ENCODE results near the gene SNX8. TPM values are rescaled to one million over a fixed set of nuclear protein-coding genes. Genes with fewer than 3 reads are reported as not detected.

SNX8 gene
- total RNA-seq, 2 donors from 2014 or later = 10.7 to 29.2 TPM

DNA sequence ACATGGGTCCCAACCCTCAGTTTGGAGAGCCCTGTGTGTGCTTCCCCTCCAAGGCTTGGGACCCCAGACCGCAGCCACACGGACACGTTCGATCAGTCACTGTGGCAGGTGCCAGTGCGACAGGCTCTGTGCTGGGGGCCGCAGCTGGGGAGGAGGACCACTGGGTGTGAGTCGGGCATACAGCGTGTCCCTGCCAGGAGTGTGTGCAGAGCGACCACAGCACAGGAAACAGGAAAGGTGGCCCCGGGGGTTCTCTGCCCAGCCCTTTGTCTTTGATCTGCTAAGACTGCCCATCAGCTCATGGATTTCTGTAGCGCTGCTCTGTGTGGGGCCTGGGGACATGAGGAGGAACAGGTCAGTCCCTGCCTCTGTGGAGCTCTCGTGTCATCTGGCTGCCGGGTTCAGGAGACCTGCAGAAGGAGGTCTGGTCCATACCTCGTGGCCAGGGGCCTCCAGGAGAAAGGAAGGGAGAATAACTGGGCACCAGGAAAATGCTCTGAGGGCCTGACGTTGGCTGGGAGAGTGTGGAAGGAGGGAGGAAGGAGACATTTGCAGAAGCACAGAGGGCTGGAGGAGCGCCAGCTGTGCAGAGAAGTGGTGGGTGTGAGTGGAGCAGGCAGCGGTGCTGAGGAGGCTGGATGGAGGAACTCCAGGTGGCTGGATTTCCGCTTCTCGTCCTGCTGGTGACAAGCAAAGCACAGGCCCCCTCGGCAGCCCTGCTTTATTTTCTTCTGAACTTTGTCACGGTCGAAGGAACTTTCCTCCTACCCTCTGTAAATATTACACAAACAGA lies 68.2 kb downstream of the SNX8 start:
- no peak for TF ChIP-seq POLR2A (IDR thresholded peaks at IDR 0.05)
- no peak for TF ChIP-seq POLR2AphosphoS5 (IDR thresholded peaks at IDR 0.05)
- TF ChIP-seq, protein P1, sequence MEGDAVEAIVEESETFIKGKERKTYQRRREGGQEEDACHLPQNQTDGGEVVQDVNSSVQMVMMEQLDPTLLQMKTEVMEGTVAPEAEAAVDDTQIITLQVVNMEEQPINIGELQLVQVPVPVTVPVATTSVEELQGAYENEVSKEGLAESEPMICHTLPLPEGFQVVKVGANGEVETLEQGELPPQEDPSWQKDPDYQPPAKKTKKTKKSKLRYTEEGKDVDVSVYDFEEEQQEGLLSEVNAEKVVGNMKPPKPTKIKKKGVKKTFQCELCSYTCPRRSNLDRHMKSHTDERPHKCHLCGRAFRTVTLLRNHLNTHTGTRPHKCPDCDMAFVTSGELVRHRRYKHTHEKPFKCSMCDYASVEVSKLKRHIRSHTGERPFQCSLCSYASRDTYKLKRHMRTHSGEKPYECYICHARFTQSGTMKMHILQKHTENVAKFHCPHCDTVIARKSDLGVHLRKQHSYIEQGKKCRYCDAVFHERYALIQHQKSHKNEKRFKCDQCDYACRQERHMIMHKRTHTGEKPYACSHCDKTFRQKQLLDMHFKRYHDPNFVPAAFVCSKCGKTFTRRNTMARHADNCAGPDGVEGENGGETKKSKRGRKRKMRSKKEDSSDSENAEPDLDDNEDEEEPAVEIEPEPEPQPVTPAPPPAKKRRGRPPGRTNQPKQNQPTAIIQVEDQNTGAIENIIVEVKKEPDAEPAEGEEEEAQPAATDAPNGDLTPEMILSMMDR (IDR thresholded peaks at IDR 0.05) = no peak
- no peak for DNase-seq (ENCODE audit: low spot score)

DNA sequence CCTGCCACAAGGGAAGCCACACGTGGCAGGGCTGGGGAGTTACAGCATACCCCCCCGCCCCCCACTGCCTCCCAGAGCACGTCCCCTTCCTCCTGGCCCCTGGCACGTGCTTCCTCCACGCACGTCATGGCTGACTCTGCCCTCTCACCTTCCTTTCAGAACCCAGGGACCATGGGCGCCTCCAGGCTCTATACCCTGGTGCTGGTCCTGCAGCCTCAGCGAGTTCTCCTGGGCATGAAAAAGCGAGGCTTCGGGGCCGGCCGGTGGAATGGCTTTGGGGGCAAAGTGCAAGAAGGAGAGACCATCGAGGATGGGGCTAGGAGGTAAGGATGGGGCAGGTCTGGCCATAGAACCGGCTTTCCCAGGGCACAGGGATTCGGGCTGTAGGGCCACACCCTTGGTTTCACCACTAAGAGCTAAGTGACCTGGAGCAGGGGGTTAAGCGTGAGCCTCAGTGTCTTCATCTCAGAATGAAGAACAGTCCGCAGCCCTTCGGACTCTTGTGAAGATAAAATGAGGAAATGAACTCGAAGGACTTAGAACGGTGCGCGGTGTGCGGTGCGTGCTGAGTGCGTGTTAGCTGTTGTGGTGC lies 69.7 kb downstream of the SNX8 start:
- no peak for DNase-seq (ENCODE audit: low spot score)
- H3K27ac ChIP-seq = no peak overlapping the region
- no peaks in the 10 kb centered on the region for H3K9me3 ChIP-seq
- H3K4me1 ChIP-seq (replicated peaks) = peaks cover 7% of the 10 kb centered on the region
- 87% methylated on average over 25 of the region's 25 CpGs for WGBS
- no peaks in the 10 kb centered on the region for H3K36me3 ChIP-seq
- H3K27me3 ChIP-seq (replicated peaks; ENCODE audit: insufficient read depth) = no peaks in the 10 kb centered on the region
- intact Hi-C loops (cut with DNase I) = no loop called here
- no peak for TF ChIP-seq POLR2A (IDR thresholded peaks at IDR 0.05)
- no peak overlapping the region for H3K4me3 ChIP-seq

More for the DNA sequence above, 68.2 kb downstream of the SNX8 start:
- no peaks in the 10 kb centered on the region for H3K27me3 ChIP-seq (replicated peaks; ENCODE audit: insufficient read depth)
- 75% methylated on average over 22 of the region's 22 CpGs for WGBS
- intact Hi-C loops (cut with DNase I) = loop anchor here (5.0 kb wide), 1 partner anchor 101 kb away; no protein-coding TSS in a partner anchor
- no peaks in the 10 kb centered on the region for H3K9me3 ChIP-seq
- peaks cover 4% of the 10 kb centered on the region for H3K4me1 ChIP-seq (replicated peaks)
- no peaks in the 10 kb centered on the region for H3K36me3 ChIP-seq
- H3K27ac ChIP-seq = no peak overlapping the region
- no peak overlapping the region for H3K4me3 ChIP-seq

DNA sequence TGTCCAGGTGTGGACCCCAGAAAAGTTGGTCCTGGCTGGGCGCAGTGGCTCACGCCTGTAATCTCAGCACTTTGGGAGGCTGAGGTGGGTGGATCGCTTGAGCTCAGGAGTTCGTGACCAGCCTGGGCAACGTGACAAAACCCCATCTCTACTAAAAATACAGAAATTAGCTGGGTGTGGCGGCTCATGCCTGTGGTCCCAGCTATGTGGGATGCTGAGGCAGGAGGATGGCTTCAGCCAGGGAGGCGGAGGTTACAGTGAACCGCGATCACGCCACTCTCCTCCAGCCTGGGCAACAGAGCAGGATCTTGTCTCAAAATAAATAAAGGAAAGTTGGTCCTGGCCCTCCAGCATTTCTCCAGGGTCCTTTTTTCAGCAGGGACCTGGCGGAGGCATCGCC lies 70.8 kb downstream of the SNX8 start:
- Histone ChIP-seq H3K9me3 (no peaks in the 10 kb centered on the region), H3K27ac (no peak overlapping the region), H3K27me3 (replicated peaks; ENCODE audit: insufficient read depth) (no peaks in the 10 kb centered on the region), H3K36me3 (no peaks in the 10 kb centered on the region), H3K4me1 (replicated peaks) (peaks cover 7% of the 10 kb centered on the region), H3K4me3 (no peak overlapping the region)
- 85% methylated on average over 12 of the region's 12 CpGs for WGBS
- intact Hi-C loops (cut with DNase I) = no loop called here
- TF ChIP-seq POLR2AphosphoS5 (IDR thresholded peaks at IDR 0.05) (no peak), POLR2A (IDR thresholded peaks at IDR 0.05) (no peak)
- TF ChIP-seq, protein P1 (IDR thresholded peaks at IDR 0.05) = no peak
- no peak for DNase-seq (ENCODE audit: low spot score)

DNA sequence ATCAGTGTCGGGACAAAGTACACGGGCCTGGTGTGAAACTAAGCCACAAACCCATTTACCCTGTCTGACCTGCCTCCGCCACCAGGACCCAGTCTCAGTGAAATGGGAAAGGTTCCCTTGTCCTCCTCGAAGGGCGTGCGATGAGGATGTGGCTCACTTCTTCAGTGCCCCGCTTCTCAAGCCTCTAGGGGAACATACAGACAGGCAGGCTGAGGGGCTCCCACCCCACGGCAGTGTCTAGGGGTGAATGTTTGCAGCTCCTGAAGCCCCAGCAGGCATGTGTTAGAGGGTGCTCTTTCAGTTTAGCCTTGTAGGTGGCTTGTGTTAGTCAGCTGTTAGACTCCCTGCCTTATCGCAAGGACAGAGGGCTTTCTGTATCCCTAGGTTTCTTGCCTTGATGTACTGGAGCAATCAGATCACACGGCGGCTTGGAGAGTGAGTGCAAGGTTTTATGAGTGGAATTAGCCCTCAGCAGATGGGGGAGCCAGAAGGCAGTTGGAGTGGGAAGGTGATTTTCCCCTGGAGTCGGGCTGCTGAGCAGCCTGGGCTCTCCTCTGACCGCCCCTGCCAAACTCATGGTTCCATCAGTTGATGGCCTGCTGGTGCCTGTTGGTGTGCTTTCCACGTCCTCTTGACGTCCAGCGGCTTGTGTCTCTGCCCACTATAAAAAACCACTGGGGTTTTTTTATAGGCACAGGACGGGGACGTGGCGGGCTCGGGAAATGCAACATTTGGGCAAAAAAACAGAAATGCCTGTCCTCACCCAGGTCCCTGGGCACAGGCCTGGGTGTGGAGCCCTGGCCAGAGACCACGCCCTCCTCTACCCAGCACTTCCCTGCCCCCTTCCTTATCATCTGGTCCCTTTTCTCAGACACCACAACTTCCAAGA lies 71.5 kb downstream of the SNX8 start:
- Histone ChIP-seq H3K36me3 (peaks cover 0 to 3% of the 10 kb centered on the region in 2 donors), H3K4me3 (peak overlapping the region; percentile 75 to 99), H3K4me1 (replicated peaks) (peaks cover 7% of the 10 kb centered on the region), H3K27ac (no peak overlapping the region), H3K9me3 (no peaks in the 10 kb centered on the region), H3K27me3 (replicated peaks; ENCODE audit: insufficient read depth) (no peaks in the 10 kb centered on the region)
- 15% methylated on average over 21 of the region's 21 CpGs for WGBS
- TF ChIP-seq POLR2AphosphoS5 (IDR thresholded peaks at IDR 0.05) (no peak), POLR2A (IDR thresholded peaks at IDR 0.05) (no peak)
- TF ChIP-seq, protein P1 (IDR thresholded peaks at IDR 0.05) = no peak
- DNase-seq (ENCODE audit: low spot score) = no peak
- intact Hi-C loops (cut with DNase I) = no loop called here

Measured in prostate gland (tissue), 2 donors.